ENCODE data around the gene CEBPZ.
"Not testable (repeated sequence)": the region's sequence is repeated elsewhere in the genome, so short reads cannot be mapped to it uniquely, and the experiment has no call there.

CEBPZ gene

GRCh38 chr2:37231241-37232130 lies at the start of gene CEBPZ, which contains the start of gene NDUFAF7:
TSS of gene CEBPZ (minus strand) at chr2:37231596. CDS start at chr2:37231567, 29 bp downstream.
TSS of gene NDUFAF7 (plus strand) at chr2:37231658. CDS start at chr2:37231706, 48 bp downstream.
- DNase-seq (ENCODE audit: low spot score) = peak; percentile 98

DNA sequence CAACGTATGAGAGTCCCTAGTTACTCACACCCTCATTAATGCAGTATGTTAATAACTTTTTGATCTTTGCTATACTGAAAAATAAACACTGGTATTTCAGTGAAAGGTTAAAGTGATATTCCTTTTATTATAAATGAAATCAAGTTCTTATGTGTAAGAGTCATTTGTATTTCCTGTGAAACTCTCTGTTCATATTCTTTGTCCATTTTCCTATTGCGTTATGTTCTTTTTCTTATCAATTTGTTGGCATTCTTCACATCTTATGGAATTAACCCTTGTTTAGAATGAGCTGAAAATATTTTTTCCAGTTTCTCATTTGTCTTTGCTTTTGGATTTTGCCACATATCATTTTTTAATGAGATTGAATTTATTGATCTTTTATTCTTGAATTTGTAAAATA lies 44.9 kb upstream of the CEBPZ start:
- no peak for DNase-seq (ENCODE audit: low spot score)

DNA sequence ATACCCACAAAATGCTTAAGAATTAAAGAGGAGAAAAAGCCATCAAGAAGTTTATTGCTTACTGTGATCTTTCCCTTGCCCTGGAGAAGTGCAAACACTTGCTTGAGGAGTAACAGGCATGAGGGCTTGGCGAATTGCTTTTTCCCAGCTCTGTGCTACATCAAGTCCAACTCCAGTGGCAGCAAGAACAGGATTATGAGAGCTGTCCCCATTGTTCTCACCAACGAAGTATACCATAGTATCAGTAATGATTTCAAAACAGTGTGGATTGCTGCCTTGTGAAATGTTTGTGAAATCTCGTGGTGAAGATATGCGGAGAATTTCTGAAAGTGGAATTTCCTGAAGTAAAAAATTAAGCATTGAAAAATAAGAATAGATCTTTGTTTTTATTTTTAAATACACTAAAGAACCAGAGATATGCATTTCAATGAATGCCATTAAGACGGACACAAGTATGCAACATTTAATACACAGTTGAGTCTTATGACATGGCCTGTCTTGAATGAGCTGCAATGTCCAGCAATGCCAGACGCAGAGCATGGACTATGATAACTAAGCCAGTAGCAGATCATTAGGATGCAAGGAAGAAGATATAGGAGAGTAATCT lies 43.1 kb upstream of the CEBPZ start:
- peak; percentile 35 for DNase-seq (ENCODE audit: low spot score)

- DNase-seq (ENCODE audit: low spot score) = no peak
Observed at GRCh38 chr2:37271376-37272067, 40.1 kb upstream of the CEBPZ start.

DNA sequence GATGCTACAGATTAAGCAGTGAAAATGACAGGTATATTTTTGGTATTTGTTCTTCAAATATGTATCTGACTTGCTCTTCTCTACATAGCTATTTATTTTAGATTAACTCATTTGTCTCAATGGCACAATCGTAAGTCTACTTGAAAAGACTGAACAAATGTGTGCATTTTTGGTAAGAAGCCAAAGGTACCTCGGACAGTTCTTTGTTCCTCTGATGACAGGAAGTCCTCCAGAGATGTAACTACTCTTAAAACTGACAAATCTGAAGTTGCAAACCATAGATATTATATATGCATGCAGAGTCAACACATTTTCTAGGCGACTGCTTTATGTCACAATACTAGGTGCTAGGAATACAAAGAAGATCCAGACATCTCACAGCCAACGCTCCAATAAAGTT lies 36.7 kb upstream of the CEBPZ start:
- DNase-seq (ENCODE audit: low spot score) = no peak

DNA sequence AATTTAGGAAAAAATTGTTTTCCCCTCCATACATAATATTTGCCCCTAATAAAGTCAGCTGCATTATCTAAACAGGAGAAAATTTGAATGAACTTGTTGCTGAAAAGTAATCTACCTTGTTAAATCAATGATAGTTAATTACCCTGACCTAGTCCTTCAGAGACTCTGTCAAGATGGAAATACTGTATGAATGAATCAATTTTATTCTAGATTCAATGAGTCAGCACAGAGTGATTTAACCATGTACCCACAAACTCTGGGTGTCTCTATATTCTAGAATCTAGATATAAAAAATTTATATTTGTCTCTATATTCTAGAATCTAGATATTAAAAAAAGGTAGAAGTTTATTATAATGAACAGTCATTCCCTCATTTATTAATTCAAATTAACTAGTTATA lies 36.3 kb upstream of the CEBPZ start:
- no peak for DNase-seq (ENCODE audit: low spot score)

DNA sequence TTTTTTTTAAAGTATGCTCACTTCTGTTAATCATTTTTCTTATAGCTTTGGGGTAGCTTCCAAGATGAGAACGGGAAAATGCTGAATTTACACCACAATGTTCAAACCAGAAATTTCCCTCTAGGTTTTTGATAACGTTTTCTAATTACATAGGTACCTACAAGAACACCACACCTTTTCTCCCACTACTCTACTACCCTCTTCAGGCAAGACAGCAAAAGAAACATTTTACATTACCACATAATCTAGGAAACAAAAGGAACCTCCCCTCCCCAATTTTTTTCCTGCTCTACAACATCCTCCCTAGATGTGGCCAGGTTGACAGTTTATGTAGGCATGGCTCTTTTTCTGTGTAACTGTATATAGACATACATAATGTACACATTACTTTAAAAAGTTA lies 32.4 kb upstream of the CEBPZ start:
- no peak for DNase-seq (ENCODE audit: low spot score)

- no peak for DNase-seq (ENCODE audit: low spot score)
Observed at GRCh38 chr2:37262522-37262921, 31.1 kb upstream of the CEBPZ start.

DNA sequence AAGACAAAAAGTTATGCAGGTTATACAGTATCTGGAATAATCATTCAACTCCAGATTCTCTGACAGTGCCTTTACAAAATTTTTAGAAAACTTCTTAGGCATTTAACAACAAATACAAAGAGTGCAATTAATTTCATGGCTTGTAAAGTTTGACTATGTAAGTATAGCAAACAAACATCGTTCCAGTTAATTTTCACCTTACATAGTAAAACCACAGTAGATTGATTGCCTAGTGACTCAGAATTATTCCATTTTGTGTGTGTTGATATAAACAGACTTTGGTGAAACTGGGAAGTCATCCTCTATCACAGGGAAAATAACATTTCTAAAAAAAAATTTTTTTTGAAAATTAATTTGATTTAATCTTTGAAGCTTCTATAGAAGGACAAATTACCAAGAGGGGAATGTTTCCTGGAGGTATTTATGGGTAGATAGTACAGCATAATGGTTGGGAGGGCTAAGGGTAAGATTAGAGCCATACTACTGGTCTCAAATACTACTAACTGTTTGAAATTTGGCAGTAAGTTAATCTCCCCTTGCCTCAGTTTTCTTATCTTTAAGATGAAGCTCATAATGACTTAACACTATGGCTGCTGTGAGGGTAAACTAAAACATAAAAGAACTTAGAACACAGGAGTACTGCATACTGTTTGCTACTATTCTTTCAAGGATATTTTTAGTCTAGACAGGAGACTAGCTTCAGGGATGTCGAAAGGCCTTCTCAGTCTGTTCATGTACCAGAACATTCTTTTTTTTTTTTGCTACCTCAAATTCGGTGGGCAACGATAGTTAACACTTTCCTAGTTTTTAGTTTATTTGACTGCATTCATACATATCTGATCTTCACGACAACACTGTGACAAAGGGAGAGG lies 19.7 kb upstream of the CEBPZ start:
- DNase-seq (ENCODE audit: low spot score) = no peak

DNA sequence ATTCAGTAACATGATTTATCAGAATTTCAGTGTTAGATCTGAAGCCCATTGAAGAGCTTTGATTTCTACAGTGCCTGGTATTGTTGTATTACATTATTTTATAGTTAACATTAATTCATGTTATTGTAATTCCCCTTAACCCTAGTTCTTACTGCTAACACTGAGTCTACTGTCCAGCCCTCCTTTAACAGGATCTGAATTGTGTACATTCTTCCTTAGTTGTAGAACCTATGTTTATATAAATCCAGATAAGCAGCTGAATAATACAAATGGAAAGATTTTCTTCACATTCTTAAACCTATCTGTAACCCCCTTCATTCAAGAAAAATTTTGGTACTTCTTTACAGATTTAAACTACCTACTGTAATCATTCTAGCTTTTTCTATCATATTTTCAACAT lies 14.8 kb upstream of the CEBPZ start:
- no peak for DNase-seq (ENCODE audit: low spot score)

DNA sequence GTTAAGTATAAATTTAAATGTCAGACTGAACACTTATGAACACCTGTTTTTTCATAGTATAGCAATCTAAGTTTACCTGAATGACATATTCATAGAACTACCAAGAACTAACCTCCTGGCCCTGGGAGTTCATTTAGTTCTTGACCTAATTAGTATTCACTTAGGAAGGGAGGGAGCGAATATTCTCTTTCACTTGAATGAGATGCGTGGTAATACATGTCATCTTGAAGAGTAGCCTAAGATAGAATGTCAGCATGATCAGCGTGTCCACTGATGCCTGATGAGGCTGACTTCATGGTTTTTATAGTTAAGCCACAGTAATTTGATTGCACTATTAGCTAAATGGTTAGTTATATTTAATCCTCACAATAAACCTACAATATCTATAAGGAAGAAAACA lies 13.4 kb upstream of the CEBPZ start:
- DNase-seq (ENCODE audit: low spot score) = no peak

GRCh38 chr2:37244017-37244416 lies 12.6 kb upstream of the CEBPZ start:
- DNase-seq (ENCODE audit: low spot score) = no peak

- no peak for DNase-seq (ENCODE audit: low spot score)
Observed at GRCh38 chr2:37243435-37243834, 12.0 kb upstream of the CEBPZ start.

GRCh38 chr2:37232131-37232933 lies 936 bp upstream of the CEBPZ start:
- DNase-seq (ENCODE audit: low spot score) = no peak

DNA sequence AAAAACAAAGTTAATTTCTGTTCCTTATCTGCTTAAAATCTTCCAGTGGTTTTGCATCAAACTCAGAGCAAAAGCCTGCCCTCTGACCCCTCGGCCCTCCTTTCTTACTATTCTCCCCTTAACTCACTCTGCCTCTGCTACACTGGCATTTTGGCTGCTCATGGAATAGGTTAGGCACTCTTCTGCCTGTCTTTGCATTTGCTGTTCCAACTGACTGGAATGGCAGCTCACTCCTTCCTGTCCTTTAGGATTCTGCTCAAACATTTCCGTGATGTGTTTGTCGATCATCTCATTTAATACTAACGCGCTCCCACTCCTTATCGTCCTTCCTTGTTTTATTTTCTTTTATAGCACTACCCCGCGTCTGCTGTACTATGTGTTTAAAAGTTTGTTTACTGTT lies 815 bp downstream of the CEBPZ start:
- DNase-seq (ENCODE audit: low spot score) = peak; percentile 29

DNA sequence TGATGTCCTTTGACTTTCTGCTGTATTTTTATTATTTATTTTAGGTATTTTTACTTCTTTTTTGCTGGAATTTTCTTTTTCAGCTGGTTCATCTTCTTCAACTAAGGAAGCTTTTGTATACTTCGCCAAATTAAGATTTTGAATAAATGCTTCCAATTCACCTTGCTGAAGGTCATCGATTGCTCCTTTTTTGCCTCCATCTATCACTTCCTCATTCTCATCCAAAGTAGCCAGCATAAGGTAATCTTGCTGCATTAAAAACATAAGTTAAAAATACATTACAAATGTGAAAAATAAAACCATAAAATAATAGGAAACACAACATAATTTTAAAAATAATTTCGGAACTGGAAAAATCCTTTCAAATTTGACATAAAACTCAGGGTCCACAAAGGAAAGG lies 2.6 kb downstream of the CEBPZ start:
- DNase-seq (ENCODE audit: low spot score) = no peak

- DNase-seq (ENCODE audit: low spot score) = no peak
Observed at GRCh38 chr2:37226863-37227262, 4.5 kb downstream of the CEBPZ start.

DNA sequence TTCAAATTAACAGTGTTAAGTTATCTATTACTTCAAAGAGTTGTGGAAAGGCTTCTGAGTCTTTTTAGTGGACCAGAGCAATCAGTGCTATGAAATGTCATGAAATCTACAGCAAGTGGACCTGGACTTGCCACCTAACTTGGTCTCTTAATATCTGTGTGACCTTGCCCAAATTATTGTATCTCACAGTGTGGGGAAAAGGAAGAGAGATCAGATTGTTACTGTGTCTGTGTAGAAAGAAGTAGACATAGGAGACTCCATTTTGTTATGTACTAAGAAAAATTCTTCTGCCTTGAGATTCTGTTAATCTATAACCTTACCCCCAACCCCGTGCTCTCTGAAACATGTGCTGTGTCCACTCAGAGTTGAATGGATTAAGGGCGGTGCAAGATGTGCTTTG lies 6.3 kb downstream of the CEBPZ start:
- not testable (repeated sequence) for DNase-seq (ENCODE audit: low spot score)

- no peak for DNase-seq (ENCODE audit: low spot score)
Observed at GRCh38 chr2:37224063-37224462, 7.3 kb downstream of the CEBPZ start.

GRCh38 chr2:37223131-37223530 lies 8.3 kb downstream of the CEBPZ start:
- no peak for DNase-seq (ENCODE audit: low spot score)

GRCh38 chr2:37219046-37219445 lies 12.3 kb downstream of the CEBPZ start:
- DNase-seq (ENCODE audit: low spot score) = no peak

All from COLO829 (cell line).